ENCODE measurements around the gene ZNF615.
"Not testable (repeated sequence)": the region's sequence is repeated elsewhere in the genome, so short reads cannot be mapped to it uniquely, and the experiment has no call there.

ZNF615 gene

GRCh38 chr19:51976852-51977251, 31.2 kb downstream of the ZNF615 start:
- Histone ChIP-seq H3K9me3 (ENCODE audit: control insufficient read depth, insufficient read depth, low read depth, low read length) (peaks cover 8% of the 10 kb centered on the region), H3K27ac (ENCODE audit: extremely low read depth, low read depth, low read length) (no peak overlapping the region), H3K4me1 (ENCODE audit: control insufficient read depth, insufficient read depth, low read length) (no peaks in the 10 kb centered on the region), H3K36me3 (ENCODE audit: control insufficient read depth in 2 of 2, insufficient read depth in 1 of 2, low read length in 2 of 2) (peaks cover 29 to 43% of the 10 kb centered on the region in 2 experiments), H3K4me3 (ENCODE audit: low read depth, low read length) (no peak overlapping the region)
- ChIA-PET POLR2A (no interaction called here), CTCF (no interaction called here)
- TF ChIP-seq KLF1 (tag by site-specific recombination; IDR thresholded peaks at IDR 0.05) (no peak), ZNF223 (tag by site-specific recombination; IDR thresholded peaks at IDR 0.05) (no peak), BCL11A (tag by site-specific recombination; IDR thresholded peaks at IDR 0.05; ENCODE audit: low read depth) (no peak), ZXDB (tag by site-specific recombination; IDR thresholded peaks at IDR 0.05) (no peak), ZNF155 (tag by site-specific recombination; IDR thresholded peaks at IDR 0.05) (no peak), ZNF791 (tag by site-specific recombination; IDR thresholded peaks at IDR 0.05) (no peak), KLF8 (tag by site-specific recombination; IDR thresholded peaks at IDR 0.05) (no peak), EGR2 (tag by site-specific recombination; IDR thresholded peaks at IDR 0.05; ENCODE audit: low read depth) (no peak), ZNF202 (tag by site-specific recombination; IDR thresholded peaks at IDR 0.05; ENCODE audit: borderline replicate concordance) (no peak), ZFP41 (tag by site-specific recombination; IDR thresholded peaks at IDR 0.05; ENCODE audit: borderline replicate concordance) (no peak)
- TF ChIP-seq, protein P1, sequence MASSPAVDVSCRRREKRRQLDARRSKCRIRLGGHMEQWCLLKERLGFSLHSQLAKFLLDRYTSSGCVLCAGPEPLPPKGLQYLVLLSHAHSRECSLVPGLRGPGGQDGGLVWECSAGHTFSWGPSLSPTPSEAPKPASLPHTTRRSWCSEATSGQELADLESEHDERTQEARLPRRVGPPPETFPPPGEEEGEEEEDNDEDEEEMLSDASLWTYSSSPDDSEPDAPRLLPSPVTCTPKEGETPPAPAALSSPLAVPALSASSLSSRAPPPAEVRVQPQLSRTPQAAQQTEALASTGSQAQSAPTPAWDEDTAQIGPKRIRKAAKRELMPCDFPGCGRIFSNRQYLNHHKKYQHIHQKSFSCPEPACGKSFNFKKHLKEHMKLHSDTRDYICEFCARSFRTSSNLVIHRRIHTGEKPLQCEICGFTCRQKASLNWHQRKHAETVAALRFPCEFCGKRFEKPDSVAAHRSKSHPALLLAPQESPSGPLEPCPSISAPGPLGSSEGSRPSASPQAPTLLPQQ (tag by site-specific recombination; IDR thresholded peaks at IDR 0.05): no peak
- TF ChIP-seq, protein P2, sequence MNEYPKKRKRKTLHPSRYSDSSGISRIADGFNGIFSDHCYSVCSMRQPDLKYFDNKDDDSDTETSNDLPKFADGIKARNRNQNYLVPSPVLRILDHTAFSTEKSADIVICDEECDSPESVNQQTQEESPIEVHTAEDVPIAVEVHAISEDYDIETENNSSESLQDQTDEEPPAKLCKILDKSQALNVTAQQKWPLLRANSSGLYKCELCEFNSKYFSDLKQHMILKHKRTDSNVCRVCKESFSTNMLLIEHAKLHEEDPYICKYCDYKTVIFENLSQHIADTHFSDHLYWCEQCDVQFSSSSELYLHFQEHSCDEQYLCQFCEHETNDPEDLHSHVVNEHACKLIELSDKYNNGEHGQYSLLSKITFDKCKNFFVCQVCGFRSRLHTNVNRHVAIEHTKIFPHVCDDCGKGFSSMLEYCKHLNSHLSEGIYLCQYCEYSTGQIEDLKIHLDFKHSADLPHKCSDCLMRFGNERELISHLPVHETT (tag by site-specific recombination; IDR thresholded peaks at IDR 0.05): no peak

DNA sequence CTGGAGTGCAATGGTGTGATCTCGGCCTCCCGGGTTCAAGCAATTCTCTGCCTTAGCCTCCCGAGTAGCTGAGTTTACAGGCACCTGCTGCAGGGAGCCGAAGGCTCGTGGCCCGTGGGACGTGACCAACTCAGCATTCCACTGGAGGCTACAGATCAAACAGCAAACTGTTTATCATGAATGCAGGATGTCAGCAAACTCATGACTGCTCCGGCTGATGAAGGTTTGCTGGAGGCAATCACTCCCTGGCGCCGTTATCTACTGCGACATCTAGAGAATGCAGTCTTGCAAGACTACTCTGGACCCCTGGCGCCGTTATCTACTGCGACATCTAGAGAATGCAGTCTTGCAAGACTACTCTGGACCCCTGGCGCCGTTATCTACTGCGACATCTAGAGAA, 32.2 kb downstream of the ZNF615 start:
- H3K9me3 ChIP-seq (ENCODE audit: control insufficient read depth, insufficient read depth, low read depth, low read length); CTCF ChIA-PET; H3K4me1 ChIP-seq (ENCODE audit: control insufficient read depth, insufficient read depth, low read length); H3K4me3 ChIP-seq (ENCODE audit: low read depth, low read length); POLR2A ChIA-PET; H3K27ac ChIP-seq (ENCODE audit: extremely low read depth, low read depth, low read length): not testable (repeated sequence)
- H3K36me3 ChIP-seq (ENCODE audit: control insufficient read depth in 2 of 2, insufficient read depth in 1 of 2, low read length in 2 of 2): peaks cover 29 to 53% of the 10 kb centered on the region in 2 experiments

DNA sequence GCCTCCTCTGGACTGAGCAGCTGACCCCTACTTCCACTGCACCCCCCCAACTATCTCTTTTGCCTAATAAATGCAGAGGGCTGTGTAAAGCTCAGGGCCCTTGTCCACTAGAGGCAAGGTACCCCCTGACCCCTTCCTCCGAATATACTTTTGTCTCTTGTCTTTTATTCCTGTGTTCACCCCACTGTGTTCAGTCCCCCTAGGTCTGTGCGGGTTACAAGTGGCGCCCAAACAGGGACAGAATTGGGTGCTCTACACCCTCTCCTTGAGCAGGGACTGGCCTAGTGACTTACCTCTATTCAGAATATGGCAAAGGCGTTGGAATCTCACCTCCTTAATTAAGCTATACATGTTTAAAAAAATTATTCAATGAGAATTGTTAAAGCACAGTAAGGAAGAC, 36.4 kb downstream of the ZNF615 start:
- CTCF ChIA-PET: no interaction called here
- Histone ChIP-seq H3K27ac (ENCODE audit: extremely low read depth, low read depth, low read length) (no peak overlapping the region), H3K36me3 (ENCODE audit: control insufficient read depth in 2 of 2, insufficient read depth in 1 of 2, low read length in 2 of 2) (peaks cover 46 to 72% of the 10 kb centered on the region in 2 experiments), H3K4me1 (ENCODE audit: control insufficient read depth, insufficient read depth, low read length) (no peaks in the 10 kb centered on the region), H3K4me3 (ENCODE audit: low read depth, low read length) (no peak overlapping the region), H3K9me3 (ENCODE audit: control insufficient read depth, insufficient read depth, low read depth, low read length) (peaks cover 4% of the 10 kb centered on the region; the same call in 1 of the 2 replicates)
- TF ChIP-seq TRIM28 (IDR thresholded peaks at IDR 0.05; ENCODE audit: borderline replicate concordance, low read length) (peak; percentile 88; the same call in 1 of the 2 replicates), ZNF560 (tag by site-specific recombination; IDR thresholded peaks at IDR 0.05; ENCODE audit: borderline replicate concordance) (no peak), ZNF626 (tag by site-specific recombination; IDR thresholded peaks at IDR 0.05) (peak; percentile 77), ZNF544 (tag by site-specific recombination; IDR thresholded peaks at IDR 0.05) (no peak), SETDB1 (IDR thresholded peaks at IDR 0.05; ENCODE audit: insufficient read length, low read length) (peak; percentile 80), ZNF510 (tag by site-specific recombination; IDR thresholded peaks at IDR 0.05; ENCODE audit: insufficient replicate concordance) (peak; percentile 39)
- POLR2A ChIA-PET: no interaction called here

Measured in HEK293 (cell line).